ENCODE data around the gene SNCB.
"Not testable (repeated sequence)": the region's sequence is repeated elsewhere in the genome, so short reads cannot be mapped to it uniquely, and the experiment has no call there.

Gene SNCB

GRCh38 chr5:176597417-176598389, 32.6 kb downstream of the SNCB start:
- DNase-seq (ENCODE audit: low spot score): no peak

- DNase-seq (ENCODE audit: low spot score): peak; percentile 53
Observed at GRCh38 chr5:176596689-176597416, 33.5 kb downstream of the SNCB start.

- DNase-seq (ENCODE audit: low spot score): no peak
Observed at GRCh38 chr5:176596069-176596644, 34.2 kb downstream of the SNCB start.

GRCh38 chr5:176595386-176595943, 34.9 kb downstream of the SNCB start:
- DNase-seq (ENCODE audit: low spot score): no peak

- DNase-seq (ENCODE audit: low spot score): no peak
Observed at GRCh38 chr5:176594554-176594953, 35.8 kb downstream of the SNCB start.

- DNase-seq (ENCODE audit: low spot score): no peak
Observed at GRCh38 chr5:176593273-176593869, 37.0 kb downstream of the SNCB start.

GRCh38 chr5:176592573-176592972, 37.8 kb downstream of the SNCB start:
- no peak for DNase-seq (ENCODE audit: low spot score)

- DNase-seq (ENCODE audit: low spot score): not testable (repeated sequence)
Observed at GRCh38 chr5:176591667-176592066, 38.7 kb downstream of the SNCB start.

GRCh38 chr5:176590035-176590717, 40.2 kb downstream of the SNCB start:
- DNase-seq (ENCODE audit: low spot score): no peak

- no peak for DNase-seq (ENCODE audit: low spot score)
Observed at GRCh38 chr5:176589039-176589769, 41.1 kb downstream of the SNCB start.

- DNase-seq (ENCODE audit: low spot score): no peak
Observed at GRCh38 chr5:176588297-176588696, 42.0 kb downstream of the SNCB start.

GRCh38 chr5:176587398-176587797, 42.9 kb downstream of the SNCB start:
- DNase-seq (ENCODE audit: low spot score): no peak

- DNase-seq (ENCODE audit: low spot score): no peak
Observed at GRCh38 chr5:176583076-176583475, 47.3 kb downstream of the SNCB start.

GRCh38 chr5:176581361-176581760, 49.0 kb downstream of the SNCB start:
- DNase-seq (ENCODE audit: low spot score): no peak

- DNase-seq (ENCODE audit: low spot score): no peak
Observed at GRCh38 chr5:176579323-176579722, 51.0 kb downstream of the SNCB start.

GRCh38 chr5:176578391-176578808, 51.9 kb downstream of the SNCB start:
- peak; percentile 60 for DNase-seq (ENCODE audit: low spot score)

- DNase-seq (ENCODE audit: low spot score): no peak
Observed at GRCh38 chr5:176577312-176578176, 52.8 kb downstream of the SNCB start.

- DNase-seq (ENCODE audit: low spot score): no peak
Observed at GRCh38 chr5:176575488-176576422, 54.6 kb downstream of the SNCB start.

- DNase-seq (ENCODE audit: low spot score): no peak
Observed at GRCh38 chr5:176575066-176575465, 55.3 kb downstream of the SNCB start.
